GM18909 (cell line): ENCODE measurements around the gene PHETA1.

Experiments
- ATAC-seq: cut with Tn5 transposase; IDR thresholded peaks from one replicate; pipeline ENCODE4 v1.9.1; 2021; ENCODE audit warnings: mild to moderate bottlenecking; ENCODE audit not compliant: unreplicated experiment, poor library complexity

Gene PHETA1

GRCh38 chr12:111330800-111331752, 37.8 kb downstream of the PHETA1 start:
- ATAC-seq = no peak

DNA sequence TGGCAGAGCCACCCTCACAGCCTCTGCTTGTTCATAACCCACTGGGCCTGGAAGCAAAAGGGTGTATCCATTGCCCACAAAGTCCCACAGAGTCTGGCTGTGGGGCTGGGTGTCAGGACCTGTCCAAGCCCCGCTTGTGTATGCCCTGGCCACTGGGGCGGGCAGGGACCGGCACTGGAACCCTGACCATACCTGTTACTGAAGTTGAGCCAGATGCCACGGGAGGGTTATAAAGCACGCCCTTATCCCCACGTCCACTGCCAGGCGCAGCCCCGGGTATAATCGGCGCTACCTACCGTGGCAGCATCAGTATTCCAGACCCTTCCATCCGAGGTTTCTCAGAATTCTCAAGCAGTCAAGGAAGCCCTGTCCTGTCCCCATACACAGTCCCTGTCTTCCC, 40.8 kb downstream of the PHETA1 start:
- ATAC-seq = no peak

DNA sequence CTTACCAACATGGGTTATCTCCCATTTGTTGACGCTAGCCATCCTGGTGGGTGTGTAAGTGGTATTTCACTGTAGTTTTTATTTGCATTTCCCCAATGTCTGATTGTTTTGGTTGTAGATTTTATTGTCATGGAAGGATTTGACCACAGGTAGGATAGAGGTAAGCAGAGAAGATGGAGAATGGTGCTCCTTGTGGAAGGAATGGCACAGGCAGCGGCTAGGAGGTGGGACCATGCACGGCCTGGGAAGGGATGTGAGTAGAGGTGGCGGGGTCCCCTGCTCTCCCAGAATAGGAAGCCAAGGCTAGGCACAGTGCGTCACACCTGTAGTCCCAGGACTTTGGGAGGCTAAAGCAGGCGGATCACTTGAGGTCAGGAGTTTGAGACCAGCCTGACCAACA, 41.4 kb downstream of the PHETA1 start:
- no peak for ATAC-seq

DNA sequence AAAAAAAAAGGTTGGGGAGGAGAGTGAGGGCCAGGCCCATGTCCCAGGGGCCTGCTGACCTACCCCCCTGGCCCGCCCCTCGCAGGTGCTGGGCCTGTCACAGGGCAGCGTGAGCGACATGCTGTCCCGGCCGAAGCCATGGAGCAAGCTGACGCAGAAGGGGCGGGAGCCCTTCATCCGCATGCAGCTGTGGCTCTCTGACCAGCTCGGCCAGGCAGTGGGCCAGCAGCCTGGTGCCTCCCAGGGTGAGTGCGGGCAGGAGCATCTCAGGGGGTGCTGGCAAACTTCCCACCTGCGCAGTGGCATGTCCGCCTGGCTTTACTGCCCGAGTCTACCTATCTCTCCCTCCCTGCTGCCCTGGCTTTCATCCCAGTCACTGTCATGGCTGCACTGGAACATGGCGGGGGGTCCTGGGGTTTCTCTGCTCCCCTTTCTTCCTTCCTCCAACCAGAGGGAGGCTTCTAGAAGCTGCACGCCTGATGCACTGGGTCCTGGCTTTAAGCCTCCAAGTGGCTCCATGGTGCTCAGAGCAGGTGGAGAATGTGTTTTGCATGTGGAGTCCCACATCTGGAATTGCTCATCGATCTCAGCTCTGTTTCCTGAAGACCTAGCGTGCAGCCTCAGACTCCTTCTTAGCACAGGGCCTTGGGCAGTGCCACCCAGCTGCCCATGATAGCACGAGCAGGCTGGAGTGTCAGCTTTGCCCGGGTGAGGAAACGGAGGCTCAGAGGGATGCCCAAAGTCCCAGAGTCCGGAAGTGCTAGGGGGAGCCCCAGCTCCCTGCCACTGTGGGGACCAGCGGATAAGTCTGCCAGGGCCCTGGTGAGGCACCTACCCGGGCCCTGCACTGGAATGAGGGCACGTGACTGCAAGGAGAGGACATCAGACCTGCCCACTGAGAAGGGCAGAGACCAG, 46.3 kb downstream of the PHETA1 start:
- no peak for ATAC-seq

DNA sequence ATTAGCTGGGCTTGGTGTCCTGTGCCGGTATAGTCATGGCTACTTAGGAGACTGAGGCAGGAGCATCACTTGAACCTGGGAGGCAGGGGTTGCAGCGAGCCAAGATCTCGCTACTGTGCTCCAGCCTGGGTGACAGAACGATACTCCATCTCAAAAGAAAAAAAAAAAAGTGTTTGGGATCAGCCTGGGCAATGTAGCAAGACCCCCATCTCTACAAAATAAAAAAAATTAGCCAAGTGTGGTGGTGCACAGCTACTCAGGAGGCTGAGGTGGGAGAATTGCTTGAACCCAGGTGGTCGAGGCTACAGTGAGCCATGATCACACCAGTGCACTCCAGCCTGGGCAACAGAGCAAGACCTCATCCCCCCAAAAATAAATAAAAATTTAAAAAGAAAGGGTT, 47.6 kb downstream of the PHETA1 start:
- no peak for ATAC-seq

GRCh38 chr12:111320258-111321050, 48.4 kb downstream of the PHETA1 start:
- no peak for ATAC-seq

DNA sequence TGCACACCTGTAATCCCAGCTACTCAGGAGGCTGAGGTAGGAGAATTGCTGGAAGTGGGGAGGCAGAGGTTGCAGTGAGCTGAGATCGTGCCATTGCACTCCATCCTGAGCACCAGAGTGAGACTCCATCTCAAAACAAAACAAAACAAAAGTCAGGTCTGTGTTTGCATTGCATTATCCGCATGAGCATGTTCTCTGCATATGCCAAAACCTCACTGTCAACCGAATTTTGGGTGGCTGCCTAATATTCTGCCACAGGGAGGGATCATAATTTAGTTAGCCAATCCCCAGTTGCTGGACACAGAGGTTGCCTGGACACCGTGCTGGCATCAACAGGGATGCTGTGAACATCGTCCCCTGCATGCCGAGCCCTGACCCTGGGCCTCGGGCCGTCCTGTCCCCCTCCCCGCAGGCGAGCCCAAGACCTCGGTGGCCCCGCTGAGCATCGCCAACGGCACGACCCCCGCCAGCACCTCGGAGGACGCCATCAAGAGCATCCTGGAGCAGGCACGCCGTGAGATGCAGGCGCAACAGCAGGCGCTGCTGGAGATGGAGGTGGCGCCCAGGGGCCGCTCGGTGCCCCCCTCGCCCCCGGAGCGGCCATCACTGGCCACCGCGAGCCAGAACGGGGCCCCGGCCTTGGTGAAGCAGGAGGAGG, 49.2 kb downstream of the PHETA1 start:
- no peak for ATAC-seq

DNA sequence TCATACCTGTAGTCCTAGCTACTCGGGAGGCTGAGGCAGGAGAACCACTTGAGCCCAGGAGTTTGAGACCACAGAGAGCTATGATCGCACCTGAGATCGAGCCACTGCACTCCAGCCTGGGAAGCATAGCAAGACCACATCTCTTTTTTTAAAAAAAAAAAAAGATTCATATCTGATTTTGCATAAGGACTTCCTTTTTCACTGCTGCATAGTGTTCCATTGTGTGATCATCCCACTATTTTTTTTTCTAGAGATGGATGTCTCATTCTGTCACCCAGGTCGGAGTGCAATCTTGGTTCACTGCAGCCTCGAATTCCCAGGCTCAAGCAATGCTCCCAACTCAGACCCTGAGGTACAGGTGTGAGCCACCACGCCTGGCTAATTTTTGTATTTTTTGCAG, 50.4 kb downstream of the PHETA1 start:
- ATAC-seq = no peak

DNA sequence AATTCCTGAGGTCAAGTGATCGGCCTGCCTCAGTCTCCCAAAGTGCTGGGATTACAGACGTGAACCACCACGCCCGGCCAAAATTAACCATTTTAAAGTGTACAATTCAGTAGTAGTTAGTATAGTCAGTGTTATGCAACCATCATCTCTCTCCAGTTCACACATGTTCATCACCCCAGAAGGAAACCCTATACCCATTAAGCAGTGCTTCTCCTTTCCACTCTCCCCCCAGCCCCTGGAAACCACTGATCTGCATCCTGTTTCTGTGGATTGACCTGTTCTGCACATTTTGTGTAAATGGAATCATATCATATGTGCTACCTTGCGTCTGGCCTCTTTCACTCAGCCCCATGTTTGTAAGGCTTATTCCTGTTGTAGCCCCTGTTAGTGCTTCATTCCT, 52.2 kb downstream of the PHETA1 start:
- ATAC-seq = no peak

DNA sequence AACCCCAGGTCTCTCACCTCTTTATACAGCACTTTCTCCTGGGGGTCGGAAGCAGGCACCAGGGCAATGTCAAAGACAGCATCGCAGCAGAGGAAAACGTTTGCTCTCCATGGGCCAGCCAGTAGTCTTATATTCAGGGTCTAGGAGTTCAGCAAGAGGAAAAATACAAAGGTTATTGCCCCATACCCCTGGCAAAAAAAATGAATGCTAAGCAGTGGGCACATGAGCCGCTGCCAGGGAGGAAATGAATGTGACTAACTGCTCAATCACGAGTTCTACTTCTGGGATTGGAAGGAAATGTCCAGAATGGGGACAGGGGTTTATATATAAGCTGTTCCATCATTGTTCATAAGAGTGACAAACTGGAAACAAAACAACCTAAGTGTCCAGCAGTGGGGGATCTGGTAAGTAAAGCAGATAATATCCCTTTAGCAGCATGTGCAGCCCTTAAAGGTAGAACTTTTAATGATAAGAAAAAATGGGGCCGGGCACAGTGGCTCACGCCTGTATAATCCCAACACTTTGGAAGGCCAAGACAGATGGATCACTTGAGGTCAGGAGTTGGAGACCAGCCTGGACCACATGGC, 53.8 kb downstream of the PHETA1 start:
- no peak for ATAC-seq

GRCh38 chr12:111313833-111314259, 55.0 kb downstream of the PHETA1 start:
- no peak for ATAC-seq

GRCh38 chr12:111312708-111313107, 56.2 kb downstream of the PHETA1 start:
- ATAC-seq = no peak

GRCh38 chr12:111312016-111312415, 56.9 kb downstream of the PHETA1 start:
- ATAC-seq = no peak

- ATAC-seq = no peak
Measured at GRCh38 chr12:111311011-111311410, 57.9 kb downstream of the PHETA1 start.
